RWPE2 (cell line): Measurements from ENCODE around the gene NOP16.

Experiments
- ATAC-seq: fragments of 200-7000 bp; cut with Tn5 transposase; 3 replicates; pipeline ENCODE4 v1.9.1; 2021; ENCODE audit warnings: low read depth
- DNase-seq: peaks from one replicate; pipeline ENCODE4 v3.0.0-alpha.2; 2020; ENCODE audit warnings: low spot score
- H3K27ac ChIP-seq: fragments of 450-650 bp; 2 replicates; pipeline ENCODE4 v1.5.1; 2017; ENCODE audit warnings: mild to moderate bottlenecking; ENCODE audit not compliant: poor library complexity, severe bottlenecking
- H3K27me3 ChIP-seq: fragments of 250-450 bp; sonication (Bioruptor Pico); 2 replicates; pipeline ENCODE4 v1.5.1; 2021; ENCODE audit warnings: mild to moderate bottlenecking, moderate library complexity; ENCODE audit not compliant: insufficient read depth, poor library complexity, severe bottlenecking
- H3K36me3 ChIP-seq: fragments of 250-450 bp; sonication (Bioruptor Pico); 2 replicates; pipeline ENCODE4 v1.5.1; 2020; ENCODE audit warnings: low read depth, mild to moderate bottlenecking, moderate library complexity
- H3K4me1 ChIP-seq: fragments of 250-450 bp; sonication (Bioruptor Pico); 2 replicates; pipeline ENCODE4 v1.5.1; 2021; ENCODE audit warnings: mild to moderate bottlenecking, moderate library complexity; ENCODE audit not compliant: insufficient read depth, poor library complexity, severe bottlenecking
- H3K4me3 ChIP-seq: fragments of 250-450 bp; sonication (Bioruptor Pico); 2 replicates; pipeline ENCODE4 v1.5.1; 2021; ENCODE audit warnings: mild to moderate bottlenecking, moderate library complexity; ENCODE audit not compliant: severe bottlenecking
- H3K9me3 ChIP-seq: fragments of 250-450 bp; sonication (Bioruptor Pico); 2 replicates; pipeline ENCODE4 v1.5.1; 2021; ENCODE audit warnings: mild to moderate bottlenecking, moderate library complexity; ENCODE audit not compliant: severe bottlenecking
- CTCF ChIP-seq: fragments of 450-650 bp; IDR thresholded peaks from one replicate; pipeline ENCODE4 v1.5.1; 2017; ENCODE audit warnings: mild to moderate bottlenecking, moderate library complexity; ENCODE audit not compliant: poor library complexity, severe bottlenecking

Gene NOP16

GRCh38 chr5:176426876-176427275 is 38.5 kb upstream of the NOP16 start:
- no peaks in the 10 kb centered on the region for H3K9me3 ChIP-seq
- TF ChIP-seq CTCF: no peak
- no peaks in the 10 kb centered on the region for H3K27me3 ChIP-seq
- no peak for ATAC-seq
- no peak overlapping the region for H3K4me3 ChIP-seq
- DNase-seq: no peak
- H3K27ac ChIP-seq: no peak overlapping the region
- H3K36me3 ChIP-seq: no peaks in the 10 kb centered on the region
- H3K4me1 ChIP-seq: peaks cover 8% of the 10 kb centered on the region

GRCh38 chr5:176425791-176426190 is 37.4 kb upstream of the NOP16 start:
- Histone ChIP-seq H3K27me3 (no peaks in the 10 kb centered on the region), H3K4me1 (peaks cover 8% of the 10 kb centered on the region), H3K9me3 (no peaks in the 10 kb centered on the region), H3K4me3 (no peak overlapping the region), H3K27ac (no peak overlapping the region), H3K36me3 (no peaks in the 10 kb centered on the region)
- ATAC-seq (no peak), DNase-seq (no peak)
- TF ChIP-seq CTCF: no peak

- ATAC-seq: no peak
- no peak overlapping the region for H3K27ac ChIP-seq
- TF ChIP-seq CTCF: no peak
- H3K27me3 ChIP-seq: no peaks in the 10 kb centered on the region
- DNase-seq: no peak
- no peaks in the 10 kb centered on the region for H3K36me3 ChIP-seq
- H3K9me3 ChIP-seq: no peaks in the 10 kb centered on the region
- peaks cover 8% of the 10 kb centered on the region for H3K4me1 ChIP-seq
- H3K4me3 ChIP-seq: no peak overlapping the region
Measured at GRCh38 chr5:176425138-176425537, 36.7 kb upstream of the NOP16 start.

- TF ChIP-seq CTCF: no peak
- Histone ChIP-seq H3K4me1 (peaks cover 8% of the 10 kb centered on the region), H3K36me3 (no peaks in the 10 kb centered on the region), H3K27ac (no peak overlapping the region), H3K9me3 (no peaks in the 10 kb centered on the region), H3K27me3 (no peaks in the 10 kb centered on the region), H3K4me3 (no peak overlapping the region)
- DNase-seq (no peak), ATAC-seq (no peak)
Measured at GRCh38 chr5:176424181-176424580, 35.8 kb upstream of the NOP16 start.

- Histone ChIP-seq H3K27ac (no peak overlapping the region), H3K4me1 (peaks cover 17% of the 10 kb centered on the region), H3K36me3 (no peaks in the 10 kb centered on the region), H3K27me3 (no peaks in the 10 kb centered on the region), H3K9me3 (no peaks in the 10 kb centered on the region), H3K4me3 (no peak overlapping the region)
- TF ChIP-seq CTCF: no peak
- ATAC-seq: no peak
- no peak for DNase-seq
Measured at GRCh38 chr5:176420972-176421544, 32.7 kb upstream of the NOP16 start.
